Epithelial cell of proximal tubule (primary cell): ENCODE data around the gene DPH6. TPM values are rescaled to one million over a fixed set of nuclear protein-coding genes. Genes with fewer than 3 reads are reported as not detected.

Experiments
- DNase-seq: peaks from one replicate; pipeline ENCODE4 v3.0.0-alpha.2; 2011; ENCODE audit warnings: low read depth
- H3K4me3 ChIP-seq: 2 replicates; pipeline ENCODE4 v1.5.1; 2011; ENCODE audit warnings: low read depth, mild to moderate bottlenecking, low read length
- total RNA-seq: library from RNA; depleted of rRNA; stranded (reverse); fragments of >200 nt; gene quantifications from 2 replicates; pipeline ENCODE4 v1.2.3, GENCODE V29; 2015
- TF ChIP-seq, protein P1 (sequence below): conservative IDR thresholded peaks from 2 replicates; pipeline ENCODE4 v1.5.1; 2012; ENCODE audit warnings: low read depth, mild to moderate bottlenecking, low read length

The DPH6 gene
- total RNA-seq, 1 donor from 2014 or later, result 10.0 TPM

DNA sequence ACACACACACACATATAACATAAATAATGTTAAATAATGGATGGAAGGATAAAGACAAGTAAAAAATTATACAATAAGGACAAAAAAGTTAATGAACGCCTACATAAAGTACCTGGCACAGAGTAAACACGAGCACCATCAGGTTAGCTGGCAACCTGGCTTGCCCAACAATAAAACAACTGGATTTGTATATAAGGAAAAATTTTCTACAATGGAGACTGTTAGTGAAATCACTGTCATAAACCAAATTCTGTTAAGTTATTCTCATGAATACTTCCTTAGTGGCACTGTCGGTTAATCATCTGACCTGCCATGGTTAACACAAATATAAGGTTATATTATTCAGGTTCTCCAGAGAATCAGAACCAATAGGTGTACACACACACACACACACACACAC lies 54.8 kb downstream of the DPH6 start:
- TF ChIP-seq, protein P1, sequence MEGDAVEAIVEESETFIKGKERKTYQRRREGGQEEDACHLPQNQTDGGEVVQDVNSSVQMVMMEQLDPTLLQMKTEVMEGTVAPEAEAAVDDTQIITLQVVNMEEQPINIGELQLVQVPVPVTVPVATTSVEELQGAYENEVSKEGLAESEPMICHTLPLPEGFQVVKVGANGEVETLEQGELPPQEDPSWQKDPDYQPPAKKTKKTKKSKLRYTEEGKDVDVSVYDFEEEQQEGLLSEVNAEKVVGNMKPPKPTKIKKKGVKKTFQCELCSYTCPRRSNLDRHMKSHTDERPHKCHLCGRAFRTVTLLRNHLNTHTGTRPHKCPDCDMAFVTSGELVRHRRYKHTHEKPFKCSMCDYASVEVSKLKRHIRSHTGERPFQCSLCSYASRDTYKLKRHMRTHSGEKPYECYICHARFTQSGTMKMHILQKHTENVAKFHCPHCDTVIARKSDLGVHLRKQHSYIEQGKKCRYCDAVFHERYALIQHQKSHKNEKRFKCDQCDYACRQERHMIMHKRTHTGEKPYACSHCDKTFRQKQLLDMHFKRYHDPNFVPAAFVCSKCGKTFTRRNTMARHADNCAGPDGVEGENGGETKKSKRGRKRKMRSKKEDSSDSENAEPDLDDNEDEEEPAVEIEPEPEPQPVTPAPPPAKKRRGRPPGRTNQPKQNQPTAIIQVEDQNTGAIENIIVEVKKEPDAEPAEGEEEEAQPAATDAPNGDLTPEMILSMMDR, result no peak
- H3K4me3 ChIP-seq, result no peak overlapping the region

DNA sequence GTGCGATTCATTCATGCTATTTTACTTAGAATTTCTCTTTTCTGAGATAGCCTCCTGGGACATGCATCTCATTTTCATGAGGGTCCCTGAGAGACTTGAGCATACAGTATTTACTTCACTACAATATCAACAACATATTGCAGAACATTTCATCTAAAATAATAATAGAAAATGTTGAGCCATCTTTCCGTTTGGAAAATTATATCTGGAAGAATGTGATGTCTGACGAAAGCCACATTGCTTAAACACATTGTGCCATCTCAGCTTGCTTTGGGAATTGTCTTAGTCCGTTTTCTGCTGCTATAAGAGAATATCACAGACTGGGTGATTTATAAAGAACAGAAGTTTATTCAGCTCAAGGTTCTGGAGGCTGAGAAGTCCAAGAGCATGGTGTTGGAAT lies 55.5 kb downstream of the DPH6 start:
- TF ChIP-seq, protein P1, result no peak
- no peak overlapping the region for H3K4me3 ChIP-seq
- DNase-seq, result no peak

More for the DNA sequence above, 54.8 kb downstream of the DPH6 start:
- DNase-seq, result no peak

DNA sequence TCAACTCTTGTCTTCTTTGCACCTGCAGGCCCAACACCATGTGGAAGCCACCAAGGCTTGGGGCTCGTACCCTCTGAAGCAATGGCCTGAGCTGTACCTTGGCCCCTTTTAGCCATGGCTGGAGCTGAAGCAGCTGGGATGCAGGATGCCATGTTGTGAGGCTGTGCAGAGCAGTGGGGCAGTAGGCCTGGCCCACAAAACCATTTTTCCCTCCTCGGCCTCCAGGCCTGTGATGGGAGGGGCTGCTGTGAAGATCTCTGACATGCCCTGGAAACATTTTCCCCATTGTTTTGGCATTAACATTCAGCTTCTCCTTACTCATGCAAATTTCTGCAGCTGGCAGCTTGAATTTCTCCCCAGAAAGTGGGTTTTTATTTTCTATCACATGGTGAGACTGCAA lies 58.5 kb downstream of the DPH6 start:
- H3K4me3 ChIP-seq, result no peak overlapping the region

DNA sequence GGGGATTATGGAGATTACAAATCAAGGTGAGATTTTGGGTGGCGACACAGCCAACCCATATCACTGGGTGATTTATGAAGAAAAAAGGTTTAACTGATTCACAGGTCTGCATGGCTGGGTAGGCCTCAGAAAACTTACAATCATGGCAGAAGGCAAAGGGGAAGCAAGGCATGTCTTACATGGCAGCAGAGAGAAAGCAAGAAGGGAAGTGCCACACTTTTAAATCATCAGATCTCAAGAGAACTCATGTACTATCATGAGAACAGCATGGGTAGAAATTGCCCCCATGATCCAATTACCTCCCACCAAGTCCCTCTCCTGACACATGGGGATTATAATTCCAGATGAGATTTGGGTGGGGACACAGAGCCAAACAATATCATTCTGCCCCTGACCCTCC lies 59.7 kb downstream of the DPH6 start:
- no peak for DNase-seq
- TF ChIP-seq, protein P1, result no peak

More for the DNA sequence above, 58.5 kb downstream of the DPH6 start:
- TF ChIP-seq, protein P1, result no peak
- no peak for DNase-seq

DNA sequence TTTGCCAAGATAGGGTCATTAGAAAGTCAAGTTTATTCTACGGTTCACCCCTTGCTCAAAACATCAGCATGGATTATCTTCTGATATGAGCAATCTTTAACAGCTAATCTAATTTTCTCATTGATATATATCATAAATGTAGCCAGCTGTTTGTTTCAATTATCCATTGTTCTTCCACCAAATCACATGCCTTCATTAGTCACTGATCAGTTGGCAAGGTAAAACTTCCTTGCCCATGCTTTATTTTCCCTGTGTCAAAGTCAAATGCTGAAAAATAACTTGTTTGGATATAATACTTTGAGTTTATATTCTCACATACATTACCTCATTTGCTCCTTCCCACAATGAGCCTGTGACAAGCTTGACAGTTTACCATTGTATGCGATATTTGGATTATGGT lies 60.6 kb downstream of the DPH6 start:
- no peak for DNase-seq
- H3K4me3 ChIP-seq, result no peak overlapping the region
- TF ChIP-seq, protein P1, result no peak

More for the DNA sequence above, 59.7 kb downstream of the DPH6 start:
- H3K4me3 ChIP-seq, result no peak overlapping the region

DNA sequence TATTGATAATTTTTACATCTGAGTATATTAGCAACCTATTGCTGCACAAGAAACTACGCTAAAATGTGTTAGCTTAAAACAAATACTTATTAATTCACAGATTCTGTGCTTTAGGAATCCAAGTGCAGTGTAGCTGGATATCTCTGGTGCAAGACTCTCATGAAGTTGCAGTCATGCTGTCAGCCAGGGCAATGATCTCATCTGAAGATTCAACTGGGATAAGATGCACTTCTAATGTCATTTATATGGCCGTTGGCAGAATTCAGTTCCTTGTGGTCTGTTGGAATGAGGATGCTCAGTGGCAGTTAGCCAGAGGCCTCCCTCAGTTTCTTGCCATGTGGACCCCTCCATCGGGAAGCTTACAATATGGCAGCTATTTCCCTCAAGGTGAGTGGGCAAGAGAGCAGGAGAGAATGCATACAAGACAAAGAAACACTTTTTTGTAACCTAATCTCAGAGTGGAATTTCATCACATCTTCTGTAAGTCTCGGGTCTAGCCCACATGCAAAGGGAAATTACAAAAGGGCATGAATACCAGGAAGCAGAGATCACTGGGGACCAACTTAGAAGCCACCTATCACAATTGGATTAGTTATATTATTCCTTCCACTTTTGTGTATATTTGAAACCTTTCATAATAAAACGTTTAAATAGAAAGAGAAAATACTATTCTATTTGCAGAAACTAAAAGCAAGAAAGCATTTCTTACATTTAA lies 61.6 kb downstream of the DPH6 start:
- no peak overlapping the region for H3K4me3 ChIP-seq
- DNase-seq, result no peak
- TF ChIP-seq, protein P1, result no peak

DNA sequence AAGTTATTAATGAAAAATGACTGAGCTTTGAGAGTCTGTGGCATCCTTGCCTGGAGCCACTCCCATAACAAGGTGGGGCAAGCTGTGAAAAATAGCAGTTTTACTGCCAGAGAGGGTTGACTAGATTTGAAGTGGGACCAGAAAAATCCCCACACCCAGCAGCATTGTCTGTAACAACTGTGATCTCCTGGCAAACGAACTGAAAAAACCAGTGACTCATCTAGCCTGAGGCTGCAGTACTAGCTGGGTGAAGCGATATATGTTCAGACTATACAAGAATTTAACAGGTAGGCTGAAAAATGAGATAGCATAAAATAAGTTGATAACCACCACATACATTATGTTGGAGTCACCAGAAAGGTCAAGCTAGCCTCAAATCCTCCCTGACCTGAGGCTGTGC lies 64.0 kb downstream of the DPH6 start:
- TF ChIP-seq, protein P1, result no peak
- H3K4me3 ChIP-seq, result no peak overlapping the region
- peak; percentile 51 for DNase-seq
